ENCODE measurements around the gene AURKAIP1.

DNA sequence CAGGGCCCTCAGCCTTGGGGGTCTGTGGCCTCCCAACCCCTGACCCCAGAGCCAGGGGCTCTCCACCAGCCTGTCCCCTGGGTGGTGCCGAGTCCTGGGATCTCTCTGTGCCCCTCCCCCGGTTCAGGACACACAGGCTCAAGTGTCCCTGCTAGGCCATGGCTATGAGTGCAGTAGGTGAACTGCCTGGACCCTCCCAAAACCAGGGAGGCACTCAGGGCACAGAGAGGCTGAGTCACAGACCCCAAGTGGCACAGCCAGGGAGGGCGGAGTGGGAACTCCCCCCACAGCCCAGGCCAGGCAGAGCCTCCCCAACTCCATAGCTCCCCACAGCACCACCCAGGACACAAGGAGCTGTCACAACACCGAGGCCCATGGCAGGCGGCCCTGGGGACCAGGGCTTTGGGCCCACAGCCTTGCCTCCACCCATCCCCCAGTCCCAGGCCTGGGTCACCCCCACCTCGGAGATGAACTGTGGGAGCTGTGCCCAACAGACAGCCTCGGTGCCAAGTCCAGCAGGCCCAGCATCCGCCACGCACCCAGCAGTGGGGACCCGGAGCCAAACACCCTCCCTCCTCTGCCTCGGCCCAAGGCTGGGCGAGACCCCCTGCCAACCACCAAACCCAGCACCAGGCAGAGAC lies 29.0 kb downstream of the AURKAIP1 start:
- TF ChIP-seq, protein P1, sequence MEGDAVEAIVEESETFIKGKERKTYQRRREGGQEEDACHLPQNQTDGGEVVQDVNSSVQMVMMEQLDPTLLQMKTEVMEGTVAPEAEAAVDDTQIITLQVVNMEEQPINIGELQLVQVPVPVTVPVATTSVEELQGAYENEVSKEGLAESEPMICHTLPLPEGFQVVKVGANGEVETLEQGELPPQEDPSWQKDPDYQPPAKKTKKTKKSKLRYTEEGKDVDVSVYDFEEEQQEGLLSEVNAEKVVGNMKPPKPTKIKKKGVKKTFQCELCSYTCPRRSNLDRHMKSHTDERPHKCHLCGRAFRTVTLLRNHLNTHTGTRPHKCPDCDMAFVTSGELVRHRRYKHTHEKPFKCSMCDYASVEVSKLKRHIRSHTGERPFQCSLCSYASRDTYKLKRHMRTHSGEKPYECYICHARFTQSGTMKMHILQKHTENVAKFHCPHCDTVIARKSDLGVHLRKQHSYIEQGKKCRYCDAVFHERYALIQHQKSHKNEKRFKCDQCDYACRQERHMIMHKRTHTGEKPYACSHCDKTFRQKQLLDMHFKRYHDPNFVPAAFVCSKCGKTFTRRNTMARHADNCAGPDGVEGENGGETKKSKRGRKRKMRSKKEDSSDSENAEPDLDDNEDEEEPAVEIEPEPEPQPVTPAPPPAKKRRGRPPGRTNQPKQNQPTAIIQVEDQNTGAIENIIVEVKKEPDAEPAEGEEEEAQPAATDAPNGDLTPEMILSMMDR (IDR thresholded peaks at IDR 0.05): no peak
- no peak for TF ChIP-seq POLR2A (IDR thresholded peaks at IDR 0.05)

All from testis (tissue), 2 donors.